ENCODE results near the gene ADGRL3. TPM values are rescaled to one million over a fixed set of nuclear protein-coding genes. Genes with fewer than 3 reads are reported as not detected.

ADGRL3 gene
- total and polyA plus RNA-seq, 3 experiments from 2014 or later: not detected

GRCh38 chr4:61913619-61914018 lies 713.5 kb downstream of the ADGRL3 start:
- CTCF ChIA-PET: no interaction called here
- Mint-ChIP-seq H3K27ac (no peak overlapping the region), H3K4me3 (no peak overlapping the region), H3K9me3 (peaks cover 3 to 20% (median 4%) of the 10 kb centered on the region in 5 donors), H3K27me3 (no peaks in the 10 kb centered on the region), H3K36me3 (no peaks in the 10 kb centered on the region), H3K4me1 (no peaks in the 10 kb centered on the region)
- POLR2A ChIA-PET: no interaction called here
- Histone ChIP-seq H3K36me3 (ENCODE audit: insufficient read depth, low read length) (no peaks in the 10 kb centered on the region), H3K27ac (ENCODE audit: low read depth, low read length) (no peak overlapping the region), H3K4me3 (ENCODE audit: low read length) (no peak overlapping the region), H3K4me1 (ENCODE audit: insufficient read depth, low read length) (no peaks in the 10 kb centered on the region), H3K9me3 (ENCODE audit: low read length) (no peaks in the 10 kb centered on the region), H3K27me3 (ENCODE audit: insufficient read depth, low read length, poor library complexity, severe bottlenecking) (no peaks in the 10 kb centered on the region)
- DNase-seq: no peak

- Mint-ChIP-seq H3K27me3 (no peaks in the 10 kb centered on the region), H3K36me3 (no peaks in the 10 kb centered on the region), H3K27ac (no peak overlapping the region), H3K9me3 (peaks cover 0 to 17% (median 7%) of the 10 kb centered on the region in 5 donors), H3K4me3 (no peak overlapping the region), H3K4me1 (no peaks in the 10 kb centered on the region)
- no peaks in the 10 kb centered on the region for H3K9me3 ChIP-seq (ENCODE audit: low read length)
- H3K27ac ChIP-seq (ENCODE audit: low read depth, low read length): no peak overlapping the region
- H3K27me3 ChIP-seq (ENCODE audit: insufficient read depth, low read length, poor library complexity, severe bottlenecking): no peaks in the 10 kb centered on the region
- no peak for DNase-seq
- H3K4me3 ChIP-seq (ENCODE audit: low read length): no peak overlapping the region
- no peaks in the 10 kb centered on the region for H3K36me3 ChIP-seq (ENCODE audit: insufficient read depth, low read length)
- ChIA-PET CTCF (no interaction called here), POLR2A (no interaction called here)
- no peaks in the 10 kb centered on the region for H3K4me1 ChIP-seq (ENCODE audit: insufficient read depth, low read length)
Observed at GRCh38 chr4:61915501-61915900, 715.4 kb downstream of the ADGRL3 start.

- H3K36me3 ChIP-seq (ENCODE audit: insufficient read depth, low read length): no peaks in the 10 kb centered on the region
- H3K4me3 ChIP-seq (ENCODE audit: low read length): no peak overlapping the region
- Mint-ChIP-seq H3K27ac (no peak overlapping the region), H3K4me1 (no peaks in the 10 kb centered on the region), H3K9me3 (peaks cover 3 to 17% (median 7%) of the 10 kb centered on the region in 5 donors), H3K36me3 (no peaks in the 10 kb centered on the region), H3K27me3 (no peaks in the 10 kb centered on the region), H3K4me3 (no peak overlapping the region)
- no peaks in the 10 kb centered on the region for H3K9me3 ChIP-seq (ENCODE audit: low read length)
- no peaks in the 10 kb centered on the region for H3K27me3 ChIP-seq (ENCODE audit: insufficient read depth, low read length, poor library complexity, severe bottlenecking)
- H3K27ac ChIP-seq (ENCODE audit: low read depth, low read length): no peak overlapping the region
- POLR2A ChIA-PET: no interaction called here
- DNase-seq: no peak
- CTCF ChIA-PET: no interaction called here
- no peaks in the 10 kb centered on the region for H3K4me1 ChIP-seq (ENCODE audit: insufficient read depth, low read length)
Observed at GRCh38 chr4:61918507-61918906, 718.4 kb downstream of the ADGRL3 start.

GRCh38 chr4:61918987-61919386 lies 718.9 kb downstream of the ADGRL3 start:
- H3K27me3 ChIP-seq (ENCODE audit: insufficient read depth, low read length, poor library complexity, severe bottlenecking): no peaks in the 10 kb centered on the region
- H3K9me3 ChIP-seq (ENCODE audit: low read length): no peaks in the 10 kb centered on the region
- H3K27ac ChIP-seq (ENCODE audit: low read depth, low read length): no peak overlapping the region
- H3K4me1 ChIP-seq (ENCODE audit: insufficient read depth, low read length): no peaks in the 10 kb centered on the region
- no peaks in the 10 kb centered on the region for H3K36me3 ChIP-seq (ENCODE audit: insufficient read depth, low read length)
- no peak overlapping the region for H3K27ac Mint-ChIP-seq
- no peak overlapping the region for H3K4me3 ChIP-seq (ENCODE audit: low read length)
- CTCF ChIA-PET: no interaction called here
- no peak overlapping the region for H3K4me3 Mint-ChIP-seq
- DNase-seq: no peak
- POLR2A ChIA-PET: no interaction called here
- H3K9me3 Mint-ChIP-seq: peaks cover 3 to 17% (median 7%) of the 10 kb centered on the region in 5 donors
- H3K4me1 Mint-ChIP-seq: no peaks in the 10 kb centered on the region
- no peaks in the 10 kb centered on the region for H3K36me3 Mint-ChIP-seq
- no peaks in the 10 kb centered on the region for H3K27me3 Mint-ChIP-seq

GRCh38 chr4:61919561-61919960 lies 719.4 kb downstream of the ADGRL3 start:
- Histone ChIP-seq H3K27ac (ENCODE audit: low read depth, low read length) (no peak overlapping the region), H3K27me3 (ENCODE audit: insufficient read depth, low read length, poor library complexity, severe bottlenecking) (no peaks in the 10 kb centered on the region), H3K4me1 (ENCODE audit: insufficient read depth, low read length) (no peaks in the 10 kb centered on the region), H3K4me3 (ENCODE audit: low read length) (no peak overlapping the region), H3K36me3 (ENCODE audit: insufficient read depth, low read length) (no peaks in the 10 kb centered on the region), H3K9me3 (ENCODE audit: low read length) (no peaks in the 10 kb centered on the region)
- Mint-ChIP-seq H3K9me3 (peaks cover 3 to 17% (median 5%) of the 10 kb centered on the region in 5 donors), H3K27ac (no peak overlapping the region), H3K4me1 (no peaks in the 10 kb centered on the region), H3K4me3 (no peak overlapping the region), H3K27me3 (no peaks in the 10 kb centered on the region), H3K36me3 (no peaks in the 10 kb centered on the region)
- POLR2A ChIA-PET: no interaction called here
- DNase-seq: no peak
- CTCF ChIA-PET: no interaction called here

GRCh38 chr4:61921920-61922319 lies 721.8 kb downstream of the ADGRL3 start:
- ChIA-PET POLR2A (no interaction called here), CTCF (no interaction called here)

GRCh38 chr4:61922766-61923165 lies 722.6 kb downstream of the ADGRL3 start:
- Mint-ChIP-seq H3K4me3 (no peak overlapping the region), H3K27me3 (no peaks in the 10 kb centered on the region), H3K36me3 (no peaks in the 10 kb centered on the region), H3K27ac (no peak overlapping the region), H3K9me3 (peaks cover 3 to 17% (median 5%) of the 10 kb centered on the region in 5 donors), H3K4me1 (no peaks in the 10 kb centered on the region)
- H3K36me3 ChIP-seq (ENCODE audit: insufficient read depth, low read length): no peaks in the 10 kb centered on the region
- no peak overlapping the region for H3K27ac ChIP-seq (ENCODE audit: low read depth, low read length)
- H3K27me3 ChIP-seq (ENCODE audit: insufficient read depth, low read length, poor library complexity, severe bottlenecking): no peaks in the 10 kb centered on the region
- DNase-seq: no peak
- no peak overlapping the region for H3K4me3 ChIP-seq (ENCODE audit: low read length)
- no peaks in the 10 kb centered on the region for H3K9me3 ChIP-seq (ENCODE audit: low read length)
- CTCF ChIA-PET: no interaction called here
- POLR2A ChIA-PET: no interaction called here
- H3K4me1 ChIP-seq (ENCODE audit: insufficient read depth, low read length): no peaks in the 10 kb centered on the region

More at GRCh38 chr4:61921920-61922319, 721.8 kb downstream of the ADGRL3 start:
- H3K4me3 ChIP-seq (ENCODE audit: low read length): no peak overlapping the region
- no peak overlapping the region for H3K27ac Mint-ChIP-seq
- H3K36me3 ChIP-seq (ENCODE audit: insufficient read depth, low read length): no peaks in the 10 kb centered on the region
- H3K4me3 Mint-ChIP-seq: no peak overlapping the region
- H3K27me3 Mint-ChIP-seq: no peaks in the 10 kb centered on the region
- H3K9me3 Mint-ChIP-seq: peaks cover 3 to 17% (median 5%) of the 10 kb centered on the region in 5 donors
- no peak for DNase-seq
- H3K36me3 Mint-ChIP-seq: no peaks in the 10 kb centered on the region
- no peak overlapping the region for H3K27ac ChIP-seq (ENCODE audit: low read depth, low read length)
- H3K4me1 Mint-ChIP-seq: no peaks in the 10 kb centered on the region
- no peaks in the 10 kb centered on the region for H3K27me3 ChIP-seq (ENCODE audit: insufficient read depth, low read length, poor library complexity, severe bottlenecking)
- H3K4me1 ChIP-seq (ENCODE audit: insufficient read depth, low read length): no peaks in the 10 kb centered on the region
- no peaks in the 10 kb centered on the region for H3K9me3 ChIP-seq (ENCODE audit: low read length)

- Mint-ChIP-seq H3K9me3 (peaks cover under 1 to 16% (median 3%) of the 10 kb centered on the region in 5 donors), H3K27me3 (no peaks in the 10 kb centered on the region), H3K36me3 (no peaks in the 10 kb centered on the region), H3K27ac (no peak overlapping the region), H3K4me3 (no peak overlapping the region), H3K4me1 (no peaks in the 10 kb centered on the region)
- Histone ChIP-seq H3K27me3 (ENCODE audit: insufficient read depth, low read length, poor library complexity, severe bottlenecking) (no peaks in the 10 kb centered on the region), H3K27ac (ENCODE audit: low read depth, low read length) (no peak overlapping the region), H3K4me1 (ENCODE audit: insufficient read depth, low read length) (no peaks in the 10 kb centered on the region), H3K9me3 (ENCODE audit: low read length) (no peaks in the 10 kb centered on the region), H3K36me3 (ENCODE audit: insufficient read depth, low read length) (no peaks in the 10 kb centered on the region), H3K4me3 (ENCODE audit: low read length) (no peak overlapping the region)
- no peak for DNase-seq
- ChIA-PET CTCF (no interaction called here), POLR2A (no interaction called here)
Observed at GRCh38 chr4:61923179-61923578, 723.1 kb downstream of the ADGRL3 start.

GRCh38 chr4:61924131-61924530 lies 724.0 kb downstream of the ADGRL3 start:
- H3K36me3 ChIP-seq (ENCODE audit: insufficient read depth, low read length): no peaks in the 10 kb centered on the region
- H3K4me3 Mint-ChIP-seq: no peak overlapping the region
- H3K36me3 Mint-ChIP-seq: no peaks in the 10 kb centered on the region
- H3K27ac Mint-ChIP-seq: no peak overlapping the region
- ChIA-PET CTCF (no interaction called here), POLR2A (no interaction called here)
- H3K27me3 Mint-ChIP-seq: no peaks in the 10 kb centered on the region
- no peak for DNase-seq
- peaks cover 0 to 15% (median 3%) of the 10 kb centered on the region in 5 donors for H3K9me3 Mint-ChIP-seq
- no peak overlapping the region for H3K27ac ChIP-seq (ENCODE audit: low read depth, low read length)
- no peaks in the 10 kb centered on the region for H3K9me3 ChIP-seq (ENCODE audit: low read length)
- H3K4me3 ChIP-seq (ENCODE audit: low read length): no peak overlapping the region
- no peaks in the 10 kb centered on the region for H3K4me1 ChIP-seq (ENCODE audit: insufficient read depth, low read length)
- no peaks in the 10 kb centered on the region for H3K4me1 Mint-ChIP-seq
- no peaks in the 10 kb centered on the region for H3K27me3 ChIP-seq (ENCODE audit: insufficient read depth, low read length, poor library complexity, severe bottlenecking)
